NCI-H1417 treated with DMSO at 0.1 percent for 48 hours (cell line): ENCODE data around the gene SLC9A9.
"Not testable (repeated sequence)": the region's sequence is repeated elsewhere in the genome, so short reads cannot be mapped to it uniquely, and the experiment has no call there.

Experiments used
- DNase-seq: peaks from one replicate; lab custom pipeline; 2025; lab: John Stamatoyannopoulos, UW

The SLC9A9 gene

DNA sequence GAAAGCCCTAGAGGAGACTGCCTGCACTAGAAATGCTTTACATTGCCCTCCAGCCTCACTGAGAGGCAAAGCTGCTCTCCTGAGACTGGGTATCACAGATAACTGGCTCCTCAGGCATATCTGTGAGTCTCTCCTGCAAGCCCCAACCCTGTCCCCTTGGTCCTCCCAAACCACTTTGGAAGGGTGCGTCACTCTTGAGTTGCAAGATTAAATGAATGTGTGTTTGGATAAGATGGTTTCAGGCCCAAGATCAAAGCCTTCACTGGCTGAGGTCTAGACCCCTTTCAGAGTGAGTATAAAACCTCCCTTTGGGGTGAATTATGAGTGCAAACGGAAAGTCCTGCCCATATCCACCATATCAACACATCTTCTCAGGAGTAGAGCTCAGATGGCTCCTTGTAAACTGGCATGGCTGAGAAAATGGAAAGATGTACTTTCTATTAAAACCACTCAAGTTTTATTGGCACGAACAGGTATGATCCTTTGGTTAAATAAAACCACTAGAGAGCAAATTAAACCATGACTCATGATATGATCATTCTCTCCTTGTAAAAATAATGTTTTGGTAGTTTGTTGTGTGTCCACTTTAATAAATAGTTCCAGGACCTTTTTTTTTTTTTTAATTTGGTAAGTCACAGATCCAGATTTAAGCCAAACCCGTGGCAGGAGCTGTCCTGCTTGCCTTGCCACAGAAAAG lies 564.7 kb downstream of the SLC9A9 start:
- no peak for DNase-seq

DNA sequence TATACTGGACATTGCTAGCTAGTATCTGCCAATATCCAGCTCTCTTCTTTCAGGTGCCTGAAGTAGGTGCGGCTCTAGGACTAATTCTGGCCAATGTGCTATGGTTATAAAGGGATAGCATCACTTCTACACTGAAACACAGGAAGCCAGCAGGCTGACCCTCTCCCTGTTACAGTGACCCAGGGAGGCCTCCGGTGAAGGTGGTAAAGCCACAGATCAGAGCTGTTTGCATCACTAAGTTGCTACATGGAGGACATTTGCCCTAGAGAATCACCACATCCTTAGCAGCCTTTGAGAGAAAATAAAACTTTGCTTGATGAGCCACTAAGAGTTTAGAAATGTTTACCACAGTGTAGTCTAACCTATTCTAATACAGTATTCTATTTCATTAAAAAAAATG lies 567.3 kb downstream of the SLC9A9 start:
- no peak for DNase-seq

DNA sequence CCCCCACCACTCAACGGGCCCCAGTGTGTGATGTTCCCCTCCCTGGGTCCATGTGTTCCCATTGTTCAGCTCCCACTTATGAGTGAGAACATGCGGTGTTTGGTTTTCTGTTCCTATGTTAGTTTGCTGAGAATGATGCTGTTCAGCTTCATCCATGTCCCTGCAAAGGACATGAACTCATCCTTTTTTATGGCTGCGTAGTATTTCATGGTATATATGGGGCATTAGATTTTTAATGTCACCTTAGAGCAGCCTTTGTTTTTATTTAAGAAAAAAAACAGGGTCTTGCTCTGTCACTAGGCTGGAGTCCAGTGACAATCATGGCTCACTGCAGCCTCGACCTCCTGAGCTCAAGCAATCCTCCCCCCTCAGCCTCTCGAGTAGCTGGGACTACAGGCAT lies 568.7 kb downstream of the SLC9A9 start:
- DNase-seq, result not testable (repeated sequence)

DNA sequence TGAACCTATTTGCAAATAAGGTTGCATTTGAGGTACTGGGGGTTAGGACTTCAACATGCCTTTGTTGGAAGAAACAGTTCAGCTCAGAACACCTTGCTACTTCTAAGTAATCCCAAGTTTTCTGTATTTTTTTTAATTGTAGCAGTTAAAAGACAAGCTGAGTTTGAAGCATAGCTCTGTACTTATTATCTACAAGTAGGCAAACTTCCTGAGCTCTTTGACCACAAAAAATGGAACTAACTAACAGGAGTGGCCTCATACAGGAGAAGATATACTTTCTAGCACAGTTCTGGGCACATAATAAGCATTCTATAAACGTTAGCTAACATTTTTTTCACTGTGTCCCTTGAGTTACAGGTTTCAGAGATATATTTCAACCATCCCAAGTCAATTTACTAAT lies 569.5 kb downstream of the SLC9A9 start:
- no peak for DNase-seq

DNA sequence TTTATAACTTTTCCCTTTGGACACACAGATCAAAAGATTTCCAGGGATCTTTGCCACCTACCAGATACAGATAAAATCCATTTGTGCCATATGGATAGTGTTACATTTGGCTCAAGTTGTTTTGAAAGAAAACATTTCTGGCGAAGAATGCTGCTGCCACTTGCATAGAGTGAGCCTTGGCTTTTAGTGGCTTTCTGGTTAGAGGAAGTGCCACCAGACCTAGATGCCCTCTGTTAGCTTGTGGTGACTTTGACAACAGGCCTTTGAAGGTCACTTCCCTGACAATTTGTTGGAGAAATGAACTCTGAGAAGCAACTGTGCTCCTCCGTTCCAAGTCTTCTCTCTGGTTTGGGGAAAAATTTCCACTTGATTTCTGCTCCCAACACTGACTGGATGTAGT lies 570.7 kb downstream of the SLC9A9 start:
- no peak for DNase-seq

DNA sequence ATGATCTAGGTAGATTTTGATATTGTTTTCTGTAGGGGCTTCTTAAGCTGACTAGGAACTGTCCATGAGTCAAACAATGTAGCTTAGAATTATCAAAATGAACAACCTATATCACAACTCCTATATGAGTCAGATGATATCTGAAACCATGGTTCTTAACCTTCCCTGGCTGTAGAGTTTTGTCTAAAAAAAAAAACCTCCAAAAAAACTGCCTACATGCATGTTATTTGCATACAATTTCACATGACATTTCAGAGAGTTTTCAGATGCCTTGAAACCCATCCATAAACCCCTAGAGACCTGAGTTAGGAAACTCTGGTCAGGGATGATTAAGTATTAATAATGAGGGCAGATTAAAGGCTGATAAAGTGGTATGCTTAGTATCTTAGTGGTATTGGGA lies 571.7 kb downstream of the SLC9A9 start:
- no peak for DNase-seq

DNA sequence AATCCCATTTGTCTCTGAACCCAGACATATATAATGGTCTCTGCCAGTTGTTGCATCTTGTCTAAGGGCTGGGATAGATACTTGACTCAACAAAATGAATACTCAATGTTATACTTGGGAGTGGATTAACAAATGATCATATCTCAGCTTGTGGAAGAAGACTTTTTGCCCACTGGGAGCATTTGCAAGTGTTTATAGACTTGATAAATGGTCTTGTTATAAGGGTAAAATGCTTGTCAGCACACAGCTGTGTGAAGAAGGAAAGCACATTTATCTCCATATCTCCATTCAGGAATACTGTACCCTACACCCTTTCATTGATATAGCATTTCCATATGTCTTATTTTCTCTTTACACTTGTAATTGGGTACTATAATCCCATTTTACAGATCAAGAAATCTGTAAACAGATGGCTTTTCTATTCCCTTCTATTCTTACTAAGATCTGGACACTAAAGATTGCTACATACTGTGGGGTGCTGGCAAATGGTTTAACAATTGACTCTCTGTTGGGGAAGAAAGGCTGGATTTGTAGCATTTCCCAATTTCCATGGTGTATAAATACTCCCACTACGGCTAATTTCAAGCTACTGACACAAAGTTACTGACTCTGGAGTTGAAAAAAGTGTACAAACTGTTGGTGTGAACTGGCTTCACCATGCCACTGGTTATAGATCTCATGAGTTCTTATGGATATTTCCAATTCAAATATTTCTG lies 574.1 kb downstream of the SLC9A9 start:
- no peak for DNase-seq

DNA sequence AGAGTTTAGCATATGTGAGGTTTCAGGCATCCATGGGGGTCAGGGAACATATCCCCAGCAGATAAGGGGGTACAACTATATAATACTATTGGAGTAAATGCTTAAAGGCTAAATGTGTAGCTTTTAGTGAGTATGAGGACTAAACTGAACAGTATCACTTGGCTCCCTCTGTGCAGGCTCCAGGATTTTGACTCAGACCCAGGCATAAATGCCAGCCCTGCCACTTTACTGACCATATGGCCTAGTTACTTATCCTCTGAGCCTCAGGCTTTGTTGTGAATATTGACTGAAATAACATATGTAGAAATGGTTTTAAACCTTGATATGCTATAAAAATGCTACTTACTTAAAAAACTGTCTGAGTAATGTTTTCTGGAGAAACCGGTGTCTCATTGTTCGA lies 577.1 kb downstream of the SLC9A9 start:
- no peak for DNase-seq

DNA sequence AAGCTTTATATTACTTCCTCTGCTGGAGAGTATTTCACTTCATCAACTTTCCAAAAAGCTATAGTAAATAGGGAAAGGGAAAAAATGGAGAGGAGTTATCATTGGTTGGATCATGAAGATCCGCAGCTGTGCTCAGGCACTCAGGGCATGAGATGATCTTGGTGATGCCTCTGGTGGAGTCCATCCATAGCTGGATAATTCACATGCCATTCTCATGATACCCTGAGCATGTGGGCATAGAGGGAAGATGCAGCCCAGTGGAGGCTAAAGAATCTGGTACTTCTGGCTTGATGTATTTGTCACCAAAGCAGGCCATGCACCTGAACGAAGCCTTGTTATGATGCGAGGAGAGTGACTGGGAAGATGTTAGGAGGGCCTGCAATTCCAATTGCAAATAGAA lies 578.5 kb downstream of the SLC9A9 start:
- no peak for DNase-seq

DNA sequence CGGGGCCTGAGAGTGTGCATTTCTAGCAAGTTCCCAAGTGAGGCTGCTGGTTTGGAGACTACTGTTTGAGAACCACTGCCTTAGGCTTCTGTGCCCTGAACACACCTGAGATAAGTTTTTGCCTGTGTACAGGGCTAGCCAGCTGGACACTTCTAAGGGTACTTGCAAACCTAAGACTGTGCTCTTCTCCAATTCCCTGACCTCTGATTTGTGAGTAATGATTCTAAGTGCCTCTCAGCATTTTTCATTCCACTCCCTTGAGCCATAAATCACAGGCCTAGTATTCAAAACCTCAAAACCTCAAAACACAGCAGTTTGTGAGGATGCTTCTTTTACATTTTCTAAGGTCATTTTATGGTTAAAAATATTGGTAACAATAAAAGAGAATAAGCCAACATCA lies 580.3 kb downstream of the SLC9A9 start:
- no peak for DNase-seq

DNA sequence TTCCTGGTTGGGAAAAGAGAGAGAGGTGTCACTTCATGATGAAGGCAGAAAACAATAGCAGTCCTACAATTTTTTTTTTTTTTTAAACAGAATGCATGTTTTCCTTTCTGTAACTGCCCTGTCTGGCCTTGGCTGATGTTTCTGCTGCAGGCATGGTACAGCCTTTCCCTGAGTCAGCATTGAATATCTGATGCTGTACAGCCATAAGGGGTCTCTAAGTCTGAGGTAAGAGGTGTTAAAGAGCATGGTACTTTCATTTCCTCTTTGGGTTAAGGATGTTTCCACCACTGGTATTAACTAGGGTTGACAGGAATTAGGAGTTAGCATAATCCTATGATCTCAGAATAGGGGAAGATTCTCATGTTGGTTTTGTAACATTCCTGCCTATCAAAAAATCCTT lies 581.3 kb downstream of the SLC9A9 start:
- no peak for DNase-seq

DNA sequence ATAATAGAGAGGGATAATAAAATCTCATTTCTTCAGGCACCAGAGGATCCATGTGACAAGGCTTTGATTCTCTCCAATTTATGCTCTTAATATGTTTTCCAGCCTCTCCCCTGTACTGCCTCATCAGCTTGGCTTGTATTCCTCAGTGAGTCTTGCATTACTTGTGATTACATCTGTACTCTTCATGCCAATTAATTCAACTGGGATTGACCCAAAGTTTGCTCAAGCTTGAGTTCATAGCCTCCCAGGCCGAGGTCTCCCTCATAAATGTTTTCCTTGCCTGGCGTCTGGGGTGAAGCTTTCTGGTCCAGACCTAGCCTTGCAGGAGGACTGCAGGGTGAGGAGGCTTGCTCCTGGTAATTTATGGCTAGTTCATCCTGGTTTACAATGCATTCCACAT lies 581.8 kb downstream of the SLC9A9 start:
- no peak for DNase-seq

DNA sequence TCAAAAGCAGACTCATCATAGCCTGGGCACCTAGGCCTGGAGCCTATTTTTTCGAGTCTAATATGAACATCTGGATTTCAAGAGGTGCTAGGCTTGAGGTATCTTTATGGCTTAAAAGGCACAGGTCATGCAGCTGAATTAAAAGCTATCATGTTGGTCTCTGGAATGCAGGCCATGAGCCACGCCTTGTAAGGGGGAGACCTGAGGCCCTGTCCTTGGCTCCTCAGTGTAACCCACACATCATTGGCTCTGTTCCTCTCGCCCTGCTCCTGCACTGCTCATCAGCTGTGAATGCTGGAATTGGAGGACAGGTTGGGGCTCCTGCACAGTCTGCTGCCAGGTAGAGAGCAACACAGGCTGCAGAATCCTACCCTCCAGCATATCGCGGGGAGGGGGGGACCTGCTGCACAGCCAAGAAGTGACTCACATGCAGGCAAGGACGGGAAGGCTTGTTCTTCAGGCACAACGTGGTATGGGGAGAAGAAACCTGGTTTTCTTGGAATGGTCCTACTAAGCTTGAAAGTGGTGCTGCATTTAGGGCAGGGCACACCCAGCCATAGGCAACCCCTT lies 582.7 kb downstream of the SLC9A9 start:
- no peak for DNase-seq

DNA sequence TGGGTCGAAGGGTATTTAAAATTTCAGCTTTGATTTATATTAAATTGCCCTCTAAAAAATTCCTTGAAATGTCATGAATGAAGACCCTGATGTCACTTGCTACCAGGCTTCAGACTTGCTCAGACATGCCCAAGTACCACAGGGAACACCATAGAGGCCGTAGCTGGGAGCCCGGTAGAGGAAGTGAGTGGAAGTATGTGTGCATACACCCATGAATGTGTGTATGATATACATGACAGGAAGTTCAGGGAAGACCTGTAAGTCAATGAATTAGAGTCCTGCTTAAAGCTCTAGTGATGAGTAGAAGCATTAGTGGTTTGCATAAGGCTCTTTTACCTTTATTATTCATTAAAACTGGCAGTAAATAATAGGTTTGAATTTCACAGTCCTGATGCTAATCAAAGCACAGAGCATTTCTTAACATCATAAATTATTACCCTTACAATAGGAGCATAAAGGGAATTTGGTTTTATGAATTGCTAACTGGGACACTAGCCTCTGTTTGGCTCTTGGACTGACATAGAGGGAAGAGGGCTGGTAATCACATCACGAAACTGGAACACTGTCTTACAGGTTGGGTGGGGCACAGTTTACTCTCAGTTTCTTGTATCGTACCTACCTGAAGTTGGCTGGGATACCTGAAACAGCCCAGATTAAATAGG lies 584.3 kb downstream of the SLC9A9 start:
- DNase-seq, result no peak

DNA sequence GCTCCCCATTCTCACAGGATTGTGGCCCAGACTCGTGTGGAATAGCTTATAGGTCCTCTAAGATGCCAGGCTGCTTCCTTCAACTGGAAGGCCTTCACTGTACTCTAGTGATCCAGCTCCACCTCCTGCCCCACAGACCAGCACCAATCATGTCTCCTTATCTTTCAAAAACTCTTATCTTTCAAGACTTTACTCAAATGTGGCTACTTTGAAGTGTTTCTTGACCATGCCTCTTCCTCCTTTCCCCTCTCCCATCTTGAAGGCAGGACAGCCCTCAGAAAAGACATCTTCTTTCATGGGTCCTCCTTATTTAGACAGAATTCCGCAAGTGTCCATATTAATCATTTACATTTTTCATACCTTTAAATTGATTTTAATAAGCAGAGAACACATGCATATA lies 586.4 kb downstream of the SLC9A9 start:
- DNase-seq, result no peak

DNA sequence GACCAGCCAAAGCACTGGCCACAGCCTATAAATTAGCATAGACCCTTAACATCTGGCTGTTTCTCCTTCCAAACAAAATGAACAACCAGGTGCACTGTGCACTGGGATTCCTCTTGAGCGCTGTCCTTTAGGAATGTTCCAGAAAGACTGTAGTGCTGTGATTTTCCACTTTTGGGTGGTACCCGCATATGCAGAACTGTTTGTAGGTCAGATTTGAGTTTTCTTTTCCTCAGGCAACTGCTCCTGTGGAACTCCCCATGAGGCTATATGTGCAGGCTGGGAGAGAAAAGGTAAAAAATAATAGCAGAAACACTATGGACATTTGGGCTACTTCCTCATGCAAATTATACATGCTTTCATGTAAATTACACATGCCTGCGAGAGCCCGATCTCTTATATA lies 589.6 kb downstream of the SLC9A9 start:
- DNase-seq, result no peak

DNA sequence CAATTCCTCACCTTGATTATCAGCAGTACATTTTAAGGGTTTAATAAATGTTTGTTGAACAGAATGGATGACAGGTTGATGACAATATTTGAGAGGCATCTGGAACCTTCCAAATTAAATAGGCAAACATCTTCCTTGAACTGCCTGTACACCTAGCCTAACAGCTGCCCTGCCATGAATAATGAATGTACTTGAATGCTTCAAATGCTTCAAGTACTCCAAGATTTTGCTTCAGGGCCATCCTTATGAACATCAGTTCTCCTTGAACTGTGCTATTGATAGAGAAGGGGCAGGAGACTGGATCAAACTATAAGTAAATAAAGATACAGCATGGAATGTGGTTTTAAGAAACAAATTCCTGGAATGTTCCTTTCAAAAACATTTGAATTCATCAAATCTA lies 591.9 kb downstream of the SLC9A9 start:
- no peak for DNase-seq

DNA sequence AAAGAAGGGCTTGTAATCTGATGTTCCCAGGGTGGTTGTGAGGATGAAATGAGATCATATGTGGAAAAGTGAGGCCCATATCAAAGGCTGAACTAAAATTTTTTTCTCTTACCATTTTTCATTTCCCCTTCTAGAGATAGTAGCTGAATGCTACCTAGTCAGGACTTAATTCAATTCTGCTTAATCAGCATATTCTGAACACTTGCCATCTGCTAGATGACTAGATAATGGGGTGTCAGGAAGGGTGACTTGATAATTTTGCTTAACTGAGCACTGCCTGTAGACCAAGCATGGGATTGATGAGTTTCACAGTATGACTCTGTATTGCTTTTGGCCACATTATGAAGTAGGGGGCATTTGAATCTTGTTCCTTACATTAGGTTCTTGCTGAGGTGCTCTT lies 592.5 kb downstream of the SLC9A9 start:
- no peak for DNase-seq

DNA sequence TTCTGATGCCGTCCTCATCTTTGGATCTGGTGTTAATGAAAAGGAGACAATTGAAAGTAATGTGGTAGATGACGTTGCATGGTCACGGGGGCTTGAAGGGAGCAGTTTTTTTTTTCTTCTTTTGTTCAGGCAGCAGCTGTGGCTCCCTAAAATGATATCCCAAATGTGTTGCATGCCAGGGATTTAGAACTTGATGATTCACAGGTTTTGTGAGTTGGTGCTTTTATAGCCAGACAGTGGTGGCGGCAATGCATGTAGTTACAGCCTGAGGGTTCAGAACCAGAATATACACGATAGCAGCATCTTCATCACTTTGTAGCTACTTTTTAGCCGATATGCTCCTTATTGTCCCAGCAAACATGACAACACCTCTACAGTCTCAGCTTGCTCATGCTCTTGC lies 595.3 kb downstream of the SLC9A9 start:
- DNase-seq, result no peak

DNA sequence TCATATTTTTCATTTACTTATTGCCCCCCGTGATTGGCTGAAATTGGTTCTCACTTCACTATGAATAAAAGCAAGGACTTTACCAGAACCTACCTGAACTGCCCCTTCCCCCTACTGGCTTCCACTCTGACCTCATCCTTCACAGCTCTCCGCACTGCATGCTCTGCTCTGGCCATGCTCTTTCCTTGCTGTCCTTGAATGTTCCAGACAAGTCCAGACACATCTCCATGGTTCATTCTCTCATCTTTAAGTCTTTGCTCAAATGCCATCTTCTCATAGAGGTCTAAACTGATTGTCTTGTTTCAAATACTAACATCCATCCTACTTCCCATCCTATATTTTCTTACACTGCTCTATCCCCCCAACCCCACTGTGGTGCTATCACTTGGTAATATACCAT lies 599.3 kb downstream of the SLC9A9 start:
- no peak for DNase-seq

DNA sequence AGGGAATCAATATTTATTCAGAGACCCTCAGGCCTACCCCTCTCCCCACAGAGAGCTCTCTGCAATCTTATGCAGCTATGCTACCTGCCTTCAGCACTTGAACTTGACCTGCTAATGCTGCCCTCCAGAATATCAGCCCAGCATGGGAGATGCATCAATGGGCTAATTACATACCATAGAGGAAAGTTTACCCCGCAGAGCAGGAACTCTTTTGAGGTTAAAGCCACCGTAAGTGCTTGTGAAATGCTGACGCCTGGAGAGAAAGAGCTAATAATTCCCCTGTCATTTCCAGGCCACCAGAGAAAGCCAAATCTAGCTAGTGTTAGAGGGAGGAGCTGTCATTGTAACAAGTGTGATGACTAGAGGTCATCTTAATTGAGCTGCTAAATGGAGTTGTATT lies 601.2 kb downstream of the SLC9A9 start:
- DNase-seq, result peak; percentile 31

DNA sequence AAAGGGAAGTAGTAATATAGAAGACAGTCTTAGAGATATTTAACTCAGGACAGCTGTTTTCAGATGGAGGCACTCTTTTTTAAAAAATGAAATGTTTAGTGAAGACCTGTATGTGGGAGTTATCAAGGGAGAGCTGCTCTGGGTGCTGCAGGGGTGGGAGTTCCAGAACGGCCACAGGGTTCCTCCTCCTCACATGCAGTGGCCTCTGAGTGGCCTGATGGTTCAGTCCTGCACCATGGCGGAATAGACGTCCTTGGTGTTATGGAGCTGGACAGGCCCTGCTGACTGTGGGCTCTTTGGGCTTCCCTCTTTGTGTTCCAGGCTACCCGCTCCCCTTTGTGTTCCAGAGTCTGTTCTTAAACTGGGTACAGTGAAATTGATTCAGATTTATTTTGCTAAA lies 602.6 kb downstream of the SLC9A9 start:
- no peak for DNase-seq

DNA sequence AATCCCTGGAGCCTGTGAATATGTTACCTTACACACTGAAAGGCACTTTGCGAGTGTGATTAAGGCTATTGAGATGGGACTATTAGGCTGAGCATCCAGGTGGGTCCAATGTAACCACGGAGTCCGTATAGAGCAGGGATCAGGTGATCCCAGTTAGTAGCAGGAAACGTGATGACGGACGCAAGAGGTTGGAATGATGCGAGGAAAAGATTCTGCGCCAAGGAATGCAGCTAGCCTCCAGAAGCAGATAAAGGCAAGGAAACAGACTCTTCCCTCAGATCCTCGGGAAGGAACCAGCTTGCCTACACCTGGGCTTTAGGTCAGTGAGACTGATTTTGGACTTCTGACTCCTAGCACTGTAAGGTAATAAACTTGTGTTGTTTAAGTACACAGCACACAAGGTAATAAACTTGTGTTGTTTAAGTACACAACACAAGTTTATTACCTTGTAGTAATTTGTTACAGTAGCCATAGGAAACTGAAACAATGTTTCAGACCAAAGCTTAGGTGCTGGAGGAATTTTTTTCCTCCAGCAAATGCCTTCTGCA lies 603.7 kb downstream of the SLC9A9 start:
- DNase-seq, result no peak
